RPMI7951 (cell line): Measurements from ENCODE around the gene RBM22. TPM values are rescaled to one million over a fixed set of nuclear protein-coding genes. Genes with fewer than 3 reads are reported as not detected.

Experiments
- DNase-seq: peaks from one replicate; pipeline ENCODE4 v3.0.0-alpha.2; 2012; ENCODE audit warnings: low read depth
- total RNA-seq: library from RNA; depleted of rRNA; stranded (reverse); fragments of >200 nt; shearing (Covaris generic); gene quantifications from 2 replicates; pipeline ENCODE4 v1.2.3, GENCODE V29; 2014

Gene RBM22
- total RNA-seq, 1 experiment from 2014 or later: 38.0 TPM

DNA sequence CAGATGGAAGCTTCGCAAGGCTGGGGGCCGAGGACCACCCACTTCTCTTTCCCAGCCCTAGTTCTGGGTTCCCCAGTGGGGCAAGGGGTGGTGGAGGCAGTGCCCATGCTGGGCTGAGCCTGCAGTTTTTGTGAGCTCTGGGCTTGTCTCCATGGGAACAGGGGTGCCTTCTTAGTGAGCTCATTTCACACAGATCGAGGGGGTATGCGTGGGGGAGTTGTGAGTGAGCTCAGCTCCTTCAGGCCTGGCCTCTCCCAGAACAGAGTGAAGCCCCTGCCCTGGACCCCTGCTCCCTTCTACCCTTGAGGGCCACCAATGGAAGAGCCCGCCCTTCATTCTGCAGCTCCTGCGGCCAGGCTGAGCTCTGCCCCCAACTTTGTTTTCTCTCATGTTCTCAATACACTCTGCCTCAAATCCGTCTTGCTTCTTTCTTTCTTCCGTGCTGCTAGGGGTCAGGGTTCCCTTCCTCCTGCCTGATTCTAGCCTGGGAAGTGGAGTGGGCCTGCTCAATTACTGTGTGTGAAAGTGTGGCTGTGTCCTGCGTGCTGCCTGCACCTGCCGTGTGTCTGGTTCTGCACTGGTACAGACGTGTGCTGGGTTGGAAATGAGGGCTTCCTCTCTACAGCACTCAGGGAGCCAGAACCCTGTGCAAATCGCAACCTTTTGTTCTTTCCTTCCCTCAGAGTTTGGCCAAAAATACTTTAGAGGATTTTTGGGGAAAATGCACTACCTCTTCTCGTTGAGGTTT lies 48.8 kb downstream of the RBM22 start:
- no peak for DNase-seq

DNA sequence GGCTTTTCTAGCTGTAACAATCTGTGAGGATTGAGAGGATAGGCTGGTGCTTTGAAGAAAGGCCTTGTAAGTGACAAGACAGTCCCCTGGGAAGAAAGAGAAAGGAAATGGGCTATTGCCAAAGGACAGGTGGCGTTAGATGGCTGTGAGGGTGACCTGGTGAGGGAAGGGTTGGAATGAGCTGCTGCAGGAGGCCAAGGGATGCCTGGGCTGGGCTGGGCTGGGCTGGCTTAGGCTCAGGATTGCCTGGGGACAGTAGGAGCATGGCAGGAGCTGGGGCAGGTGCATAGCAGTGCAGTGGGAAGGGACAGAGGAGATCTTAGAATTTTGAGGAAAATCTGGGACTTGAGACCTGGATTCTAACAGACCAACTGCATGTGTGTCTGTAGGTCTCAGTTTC lies 49.5 kb downstream of the RBM22 start:
- DNase-seq: no peak

DNA sequence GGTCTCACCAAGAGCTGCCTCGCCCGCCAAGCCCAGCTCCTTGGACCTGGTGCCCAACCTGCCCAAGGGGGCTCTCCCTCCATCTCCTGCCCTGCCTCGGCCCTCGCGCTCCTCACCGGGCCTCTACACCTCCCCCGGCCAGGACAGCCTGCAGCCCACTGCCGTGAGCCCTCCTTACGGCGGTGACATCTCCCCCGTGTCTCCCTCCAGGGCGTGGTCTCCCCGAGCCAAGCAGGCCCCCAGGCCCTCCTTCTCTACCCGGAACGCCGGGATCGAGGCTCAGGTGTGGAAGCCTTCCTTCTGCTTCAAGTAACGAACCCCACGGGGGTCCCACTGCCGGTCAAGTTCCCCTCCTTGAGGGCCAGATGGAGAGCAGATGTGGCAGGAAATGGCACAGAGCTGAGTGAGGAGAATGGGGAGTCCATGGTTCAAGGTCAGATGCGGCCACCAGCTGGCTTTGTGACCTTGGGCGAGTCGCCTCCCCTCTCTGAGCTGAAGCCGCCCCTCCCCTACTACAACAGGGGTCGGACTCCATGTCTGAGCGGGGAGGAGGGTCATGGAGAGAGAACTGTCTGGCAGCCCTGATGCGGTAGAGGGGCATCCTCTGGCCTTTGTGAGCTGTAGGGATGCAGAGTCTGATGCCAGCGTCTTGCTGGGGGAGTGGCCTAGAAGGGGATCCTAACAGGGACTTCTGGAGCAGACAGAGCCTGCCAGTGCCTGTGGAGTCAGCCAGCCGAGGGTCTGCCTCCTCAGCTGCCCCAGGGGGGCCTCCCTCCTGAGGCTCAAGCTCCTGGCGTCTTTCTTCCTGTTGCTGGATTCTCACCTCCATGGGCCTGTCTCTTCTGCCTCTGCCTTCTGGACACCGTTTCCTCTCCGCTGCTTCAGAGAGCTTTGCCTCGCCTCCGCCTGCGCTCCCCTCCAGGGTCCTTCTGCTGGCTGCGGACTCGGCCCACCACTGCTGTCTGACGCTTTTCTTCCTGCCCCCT lies 50.5 kb downstream of the RBM22 start:
- DNase-seq: no peak

DNA sequence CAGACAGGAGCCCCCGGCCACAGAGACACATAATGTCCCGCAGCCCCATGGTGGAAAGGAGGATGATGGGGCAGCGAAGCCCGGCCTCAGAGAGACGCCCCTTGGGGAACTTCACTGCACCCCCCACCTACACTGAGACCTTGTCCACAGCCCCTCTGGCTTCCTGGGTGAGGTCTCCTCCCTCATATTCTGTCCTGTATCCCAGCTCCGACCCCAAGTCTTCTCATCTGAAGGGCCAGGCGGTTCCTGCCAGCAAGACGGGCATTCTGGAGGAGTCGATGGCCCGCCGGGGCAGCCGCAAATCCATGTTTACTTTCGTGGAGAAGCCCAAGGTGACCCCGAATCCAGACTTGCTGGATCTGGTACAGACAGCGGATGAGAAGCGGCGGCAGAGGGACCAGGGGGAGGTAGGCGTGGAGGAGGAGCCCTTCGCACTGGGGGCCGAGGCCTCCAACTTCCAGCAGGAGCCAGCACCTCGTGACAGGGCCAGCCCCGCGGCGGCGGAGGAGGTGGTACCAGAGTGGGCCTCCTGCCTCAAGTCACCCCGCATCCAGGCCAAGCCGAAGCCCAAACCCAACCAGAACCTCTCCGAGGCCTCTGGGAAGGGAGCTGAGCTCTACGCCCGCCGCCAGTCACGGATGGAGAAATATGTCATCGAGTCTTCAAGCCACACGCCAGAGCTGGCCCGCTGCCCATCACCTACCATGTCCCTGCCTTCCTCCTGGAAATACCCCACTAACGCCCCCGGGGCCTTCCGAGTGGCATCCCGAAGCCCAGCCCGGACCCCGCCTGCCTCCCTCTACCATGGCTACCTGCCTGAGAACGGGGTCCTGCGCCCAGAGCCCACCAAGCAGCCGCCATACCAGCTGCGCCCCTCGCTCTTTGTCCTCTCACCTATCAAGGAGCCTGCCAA lies 51.5 kb downstream of the RBM22 start:
- DNase-seq: no peak

DNA sequence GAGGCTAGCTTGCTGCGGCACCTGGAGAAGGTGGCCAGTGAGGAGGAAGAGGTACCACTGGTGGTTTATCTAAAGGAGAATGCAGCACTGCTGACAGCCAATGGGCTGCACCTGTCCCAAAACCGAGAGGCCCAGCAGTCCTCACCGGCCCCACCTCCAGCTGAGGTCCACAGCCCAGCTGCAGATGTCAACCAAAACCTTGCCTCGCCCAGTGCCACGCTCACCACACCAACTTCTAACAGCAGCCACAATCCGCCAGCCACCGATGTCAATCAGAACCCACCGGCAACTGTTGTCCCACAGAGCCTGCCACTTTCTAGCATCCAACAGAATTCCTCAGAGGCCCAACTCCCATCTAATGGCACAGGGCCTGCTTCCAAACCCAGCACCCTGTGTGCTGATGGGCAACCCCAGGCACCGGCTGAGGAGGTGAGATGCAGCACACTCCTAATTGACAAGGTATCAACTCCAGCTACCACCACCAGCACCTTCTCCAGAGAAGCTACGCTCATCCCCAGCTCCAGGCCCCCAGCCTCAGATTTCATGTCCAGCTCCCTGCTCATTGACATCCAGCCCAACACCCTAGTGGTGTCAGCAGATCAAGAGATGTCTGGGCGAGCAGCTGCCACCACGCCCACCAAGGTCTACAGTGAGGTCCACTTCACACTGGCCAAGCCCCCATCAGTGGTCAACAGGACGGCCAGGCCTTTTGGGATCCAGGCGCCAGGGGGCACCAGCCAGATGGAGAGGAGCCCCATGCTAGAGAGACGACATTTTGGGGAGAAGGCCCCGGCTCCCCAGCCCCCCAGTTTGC lies 52.4 kb downstream of the RBM22 start:
- no peak for DNase-seq

DNA sequence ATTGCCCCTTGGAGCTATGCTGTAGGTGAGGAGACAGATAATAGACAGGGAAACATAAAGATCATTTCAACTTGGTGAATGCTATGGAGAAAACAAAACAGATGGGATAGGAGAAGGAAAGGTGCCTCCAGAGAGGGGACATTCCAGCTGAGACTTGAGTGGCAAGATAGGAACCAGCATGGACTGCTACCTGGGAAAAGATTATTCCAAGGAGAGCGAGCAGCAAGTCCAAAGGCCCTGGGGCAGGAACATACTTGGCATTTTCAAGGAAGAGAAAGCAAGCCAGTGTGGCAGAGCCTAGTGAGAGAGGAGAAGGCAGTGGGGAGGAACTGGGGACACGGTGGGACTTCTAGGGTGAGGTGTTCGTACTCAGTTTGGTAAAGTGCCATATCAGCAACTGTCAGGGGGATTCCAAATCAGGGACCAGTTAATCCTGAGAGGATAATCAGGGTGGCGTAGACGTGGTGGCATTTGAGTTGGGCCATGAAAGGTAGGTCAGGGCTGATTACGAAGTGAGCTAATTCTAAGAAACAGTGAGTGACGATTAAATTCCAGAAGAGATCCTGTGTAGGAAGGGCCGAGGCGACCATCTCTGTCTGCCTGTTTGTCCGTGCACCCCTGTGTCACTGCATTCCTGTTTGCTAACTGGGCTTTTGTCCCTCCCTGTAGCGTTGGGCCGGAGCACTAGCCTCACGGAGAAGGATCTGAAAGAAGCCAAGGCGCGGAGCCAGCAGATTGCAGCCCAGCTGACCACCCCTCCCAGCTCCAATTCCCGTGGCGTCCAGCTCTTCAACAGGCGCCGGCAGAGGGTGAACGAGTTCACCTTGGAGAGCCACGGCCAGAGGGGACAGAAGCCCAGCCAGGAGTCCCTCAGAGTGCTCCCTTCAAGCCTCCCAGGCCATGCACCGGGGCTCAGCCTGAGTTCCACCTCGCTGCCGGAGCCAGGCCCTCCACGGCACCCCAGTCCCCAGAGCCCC lies 53.3 kb downstream of the RBM22 start:
- no peak for DNase-seq

DNA sequence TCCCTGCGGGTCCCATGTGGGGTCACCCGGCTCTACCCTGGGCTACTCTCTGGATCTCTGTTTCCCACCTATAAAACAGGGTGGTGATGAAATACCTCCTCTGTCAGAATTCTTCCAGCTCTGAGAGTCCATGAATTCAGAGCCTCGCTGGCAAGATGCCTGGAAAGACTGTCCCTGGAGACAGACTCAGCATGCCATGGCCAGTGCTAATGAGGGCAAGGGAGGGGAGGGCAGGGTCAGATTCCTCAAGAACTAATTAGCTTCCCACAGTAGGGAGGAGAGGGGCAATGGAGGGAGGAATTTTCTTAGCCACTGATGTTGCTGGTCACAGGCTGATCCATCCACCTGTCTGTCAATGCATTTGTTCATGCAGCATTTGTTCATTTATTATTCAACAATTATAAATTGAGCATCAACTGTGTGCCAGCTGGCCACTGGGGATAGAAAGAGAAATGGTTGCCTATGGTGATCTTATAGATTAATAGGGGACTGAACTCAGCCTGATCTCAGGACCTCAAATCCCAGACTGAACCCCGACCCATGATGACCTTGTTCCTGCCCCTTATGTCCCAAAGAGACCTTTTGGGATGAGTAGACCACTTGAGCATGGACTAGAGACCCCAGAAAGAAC lies 55.7 kb downstream of the RBM22 start:
- DNase-seq: peak; percentile 90

DNA sequence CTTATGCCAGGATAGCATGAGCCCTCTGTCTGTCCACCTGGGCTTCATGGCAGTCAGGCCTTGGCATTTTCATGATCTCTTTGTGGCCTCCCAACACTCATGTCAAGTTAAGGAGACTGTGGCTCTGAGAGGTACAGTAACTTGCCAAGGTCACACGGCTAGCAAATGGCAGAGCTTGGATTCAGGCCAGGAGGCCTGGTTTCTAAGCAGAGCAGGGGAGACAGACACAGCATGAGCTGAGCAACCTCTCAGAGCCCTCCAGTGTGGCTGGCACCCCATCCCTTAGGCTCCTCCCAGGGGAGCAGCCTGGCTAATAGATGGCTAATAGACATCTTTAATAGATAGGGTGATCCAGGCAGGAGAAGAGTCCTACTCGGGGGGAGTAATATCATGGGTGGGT lies 56.3 kb downstream of the RBM22 start:
- peak; percentile 36 for DNase-seq

DNA sequence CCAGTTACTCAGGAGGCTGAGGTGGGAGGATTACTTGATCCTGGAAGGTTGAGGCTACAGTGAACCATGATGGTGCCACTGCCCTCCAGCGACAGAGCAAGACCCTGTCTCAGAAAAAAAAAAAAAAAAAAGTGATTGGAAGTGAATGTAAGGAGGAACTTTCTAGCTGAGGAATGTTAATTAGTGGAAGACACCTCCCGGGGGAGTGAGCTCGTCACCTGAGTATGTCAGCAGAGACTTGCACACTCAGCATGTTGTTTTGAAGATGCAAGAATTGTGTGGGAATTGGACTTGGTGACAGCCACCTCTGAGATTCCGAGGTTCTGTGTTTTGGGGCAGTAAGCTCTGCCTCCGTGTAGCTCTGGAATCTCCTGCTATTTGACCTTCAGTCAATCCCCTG lies 56.8 kb downstream of the RBM22 start:
- DNase-seq: no peak

DNA sequence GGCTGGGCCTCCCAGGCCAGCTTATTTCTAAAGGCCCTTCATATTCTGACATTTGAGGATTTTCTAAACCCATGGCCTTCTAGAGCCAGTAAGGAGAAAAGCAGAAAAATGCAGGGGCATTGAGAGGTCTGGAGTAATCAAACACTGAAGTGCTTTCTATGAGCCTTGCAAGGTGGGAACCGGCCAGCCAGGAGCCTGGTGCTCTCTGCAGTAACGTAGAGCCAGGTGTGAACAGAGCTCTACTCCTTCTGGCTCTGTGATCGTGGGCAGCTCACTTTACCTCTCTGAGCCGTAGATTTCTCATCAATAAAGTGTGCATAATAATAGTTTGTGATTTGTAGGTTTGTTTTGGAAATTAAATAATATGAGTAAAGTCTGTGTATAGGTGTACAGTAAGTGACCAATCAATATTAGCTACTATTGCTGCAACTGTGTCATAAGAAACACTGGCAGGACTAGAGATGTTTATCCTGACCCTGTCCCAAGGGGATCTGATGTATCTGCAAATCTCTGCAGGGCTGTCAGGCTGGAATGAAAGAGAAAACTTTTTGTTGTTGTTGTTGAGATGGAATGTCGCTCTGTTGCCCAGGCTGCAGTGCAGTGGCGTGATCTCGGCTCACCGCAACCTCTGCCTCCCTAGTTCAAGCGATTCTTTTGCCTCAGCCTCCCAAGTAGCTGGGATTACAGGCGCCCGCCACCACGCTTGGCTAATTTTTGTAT lies 57.7 kb downstream of the RBM22 start:
- DNase-seq: no peak

DNA sequence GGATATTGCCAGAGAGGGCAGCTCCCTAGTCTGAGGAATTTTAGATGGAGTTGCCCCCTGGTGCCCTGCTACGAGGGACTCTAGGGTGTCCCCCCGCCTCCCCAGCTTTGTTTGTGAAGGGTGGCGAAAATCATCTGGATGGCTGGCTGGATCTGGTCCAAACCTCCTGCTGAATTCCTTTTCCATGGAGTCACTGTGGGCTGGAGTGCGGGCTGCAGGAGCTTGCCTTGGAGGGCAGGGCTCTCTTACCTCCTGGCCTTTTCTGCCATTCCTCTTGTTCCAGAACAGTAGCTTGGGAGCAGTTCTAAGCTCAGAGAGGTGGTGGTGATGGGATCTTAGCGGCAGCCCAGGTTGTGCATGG lies 58.3 kb downstream of the RBM22 start:
- peak; percentile 93 for DNase-seq

DNA sequence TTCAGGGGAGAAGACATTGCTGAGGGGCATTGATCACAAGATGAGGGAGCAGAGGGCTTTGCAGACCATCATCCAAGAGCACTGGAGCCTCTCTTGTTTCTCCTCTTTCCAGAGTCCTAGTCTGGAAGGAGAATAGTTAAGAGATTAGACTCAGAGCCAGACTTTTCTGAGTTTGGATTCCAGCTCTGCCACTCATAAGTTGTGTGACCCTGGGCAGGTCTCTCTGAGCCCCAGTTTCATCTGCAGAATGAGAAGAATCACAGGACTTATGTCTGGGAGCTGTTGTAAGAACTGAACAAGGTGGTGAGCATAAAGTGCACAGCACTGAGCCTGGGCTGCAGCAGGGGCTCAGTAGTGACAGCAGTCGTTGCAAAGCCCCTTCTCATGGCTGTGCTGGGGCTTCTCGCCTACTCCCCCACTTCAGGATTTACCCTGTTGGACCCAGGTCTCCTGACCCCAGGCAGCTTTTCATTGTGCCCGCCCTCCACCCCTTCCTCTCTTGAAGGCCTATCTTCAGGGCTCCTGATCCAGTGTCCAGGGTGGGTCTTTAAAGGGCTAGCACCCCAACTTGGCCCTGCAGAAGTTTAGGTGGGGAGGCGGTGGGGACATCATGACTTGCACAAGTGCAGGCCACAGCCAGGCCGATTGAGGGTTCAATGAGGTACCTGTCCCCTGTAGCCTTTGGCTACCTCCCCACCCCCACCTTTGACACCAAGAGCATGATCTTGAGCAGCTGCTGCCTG lies 58.9 kb downstream of the RBM22 start:
- no peak for DNase-seq

DNA sequence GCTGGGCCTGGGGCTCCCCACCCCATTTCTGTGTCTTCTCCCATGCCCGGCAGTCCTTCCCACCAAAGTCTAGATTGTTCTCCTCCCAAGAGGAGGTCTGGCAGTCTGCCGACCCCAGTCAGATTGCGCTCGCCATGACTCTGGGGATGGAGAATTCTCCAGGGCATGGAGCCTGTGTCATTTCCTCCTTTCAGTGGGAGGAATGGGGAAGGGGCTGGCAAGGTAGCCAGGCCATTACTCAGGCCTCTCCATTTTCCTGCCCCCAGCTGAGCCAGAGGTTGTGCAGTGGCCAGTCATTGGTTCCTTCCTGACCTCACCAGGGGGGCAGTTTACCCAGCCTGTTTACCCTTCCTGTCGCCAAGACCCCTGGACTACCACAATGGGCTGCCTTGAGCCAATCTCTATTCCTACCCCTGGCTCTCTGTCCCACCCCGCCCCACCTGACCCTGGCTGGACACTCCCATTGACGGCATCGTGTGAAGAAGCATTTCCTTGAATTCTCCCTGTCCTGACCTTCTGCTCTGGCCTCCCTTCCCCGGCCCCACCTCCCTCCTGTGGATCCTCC lies 59.8 kb downstream of the RBM22 start:
- DNase-seq: no peak
